ENCODE data around the gene HLA-DRB5.

HLA-DRB5 gene

GRCh38 chr6:32522302-32523047, 7.6 kb downstream of the HLA-DRB5 start:
- Histone ChIP-seq H4K91ac (ENCODE audit: low read depth, low read length) (no peak overlapping the region), H4K12ac (ENCODE audit: low read depth, low read length) (no peak overlapping the region), H3K14ac (ENCODE audit: low read length) (no peak overlapping the region), H2AK5ac (ENCODE audit: low read length) (no peak overlapping the region), H2BK120ac (ENCODE audit: insufficient read depth, low read length, poor library complexity) (no peak overlapping the region), H3K27ac (ENCODE audit: low read depth, low read length) (no peak overlapping the region), H3K4me1 (ENCODE audit: control insufficient read depth in 1 of 2, insufficient read depth in 2 of 2, low read length in 2 of 2) (no peaks in the 10 kb centered on the region), H3K79me1 (ENCODE audit: low read length) (no peaks in the 10 kb centered on the region), H2BK12ac (ENCODE audit: low read length) (no peak overlapping the region), H3K36me3 (ENCODE audit: control insufficient read depth in 1 of 2, insufficient read depth in 2 of 2, low read length in 2 of 2) (no peaks in the 10 kb centered on the region), H3K23ac (ENCODE audit: low read length) (no peak overlapping the region), H3K4me3 (ENCODE audit: low read depth, low read length) (no peak overlapping the region), H2BK5ac (ENCODE audit: low read depth, low read length, poor library complexity) (no peak overlapping the region), H3K4ac (ENCODE audit: low read depth, low read length) (no peak overlapping the region), H3K18ac (ENCODE audit: low read length) (no peak overlapping the region), H3K79me2 (ENCODE audit: control insufficient read depth, insufficient read depth, low read length, poor library complexity) (no peaks in the 10 kb centered on the region), H3K9ac (ENCODE audit: low read length) (no peak overlapping the region), H3K4me2 (ENCODE audit: low read length) (no peak overlapping the region), H2AFZ (ENCODE audit: insufficient read depth, low read length, poor library complexity) (no peak overlapping the region), H3K27me3 (ENCODE audit: insufficient read depth, low read length) (no peaks in the 10 kb centered on the region), H4K8ac (ENCODE audit: low read depth, low read length) (no peak overlapping the region), H3K9me3 (ENCODE audit: insufficient read depth, low read depth, low read length) (no peaks in the 10 kb centered on the region)
- WGBS (ENCODE audit: extremely low coverage, insufficient coverage, insufficient read length), result no CpG with 5 or more reads among the region's 19 CpGs
- DNase-seq, result no peak

- H2AFZ ChIP-seq (ENCODE audit: insufficient read depth, low read length, poor library complexity), result no peak overlapping the region
- no peak overlapping the region for H4K91ac ChIP-seq (ENCODE audit: low read depth, low read length)
- WGBS (ENCODE audit: extremely low coverage, insufficient coverage, insufficient read length), result no CpG with 5 or more reads among the region's 1 CpG
- no peaks in the 10 kb centered on the region for H3K4me1 ChIP-seq (ENCODE audit: control insufficient read depth in 1 of 2, insufficient read depth in 2 of 2, low read length in 2 of 2)
- no peak overlapping the region for H3K4ac ChIP-seq (ENCODE audit: low read depth, low read length)
- no peaks in the 10 kb centered on the region for H3K27me3 ChIP-seq (ENCODE audit: insufficient read depth, low read length)
- H2BK120ac ChIP-seq (ENCODE audit: insufficient read depth, low read length, poor library complexity), result no peak overlapping the region
- no peak overlapping the region for H3K4me2 ChIP-seq (ENCODE audit: low read length)
- no peaks in the 10 kb centered on the region for H3K9me3 ChIP-seq (ENCODE audit: insufficient read depth, low read depth, low read length)
- H2BK5ac ChIP-seq (ENCODE audit: low read depth, low read length, poor library complexity), result no peak overlapping the region
- H3K18ac ChIP-seq (ENCODE audit: low read length), result no peak overlapping the region
- no peak overlapping the region for H3K9ac ChIP-seq (ENCODE audit: low read length)
- H3K36me3 ChIP-seq (ENCODE audit: control insufficient read depth in 1 of 2, insufficient read depth in 2 of 2, low read length in 2 of 2), result no peaks in the 10 kb centered on the region
- no peak overlapping the region for H3K23ac ChIP-seq (ENCODE audit: low read length)
- H3K79me2 ChIP-seq (ENCODE audit: control insufficient read depth, insufficient read depth, low read length, poor library complexity), result no peaks in the 10 kb centered on the region
- H3K4me3 ChIP-seq (ENCODE audit: low read depth, low read length), result no peak overlapping the region
- no peak overlapping the region for H2BK12ac ChIP-seq (ENCODE audit: low read length)
- H2AK5ac ChIP-seq (ENCODE audit: low read length), result no peak overlapping the region
- no peaks in the 10 kb centered on the region for H3K79me1 ChIP-seq (ENCODE audit: low read length)
- H4K8ac ChIP-seq (ENCODE audit: low read depth, low read length), result no peak overlapping the region
- no peak overlapping the region for H3K27ac ChIP-seq (ENCODE audit: low read depth, low read length)
- DNase-seq, result no peak
- H4K12ac ChIP-seq (ENCODE audit: low read depth, low read length), result no peak overlapping the region
- no peak overlapping the region for H3K14ac ChIP-seq (ENCODE audit: low read length)
Measured at GRCh38 chr6:32519910-32520258, 10.2 kb downstream of the HLA-DRB5 start.

GRCh38 chr6:32519118-32519909, 10.8 kb downstream of the HLA-DRB5 start:
- H3K79me2 ChIP-seq (ENCODE audit: control insufficient read depth, insufficient read depth, low read length, poor library complexity), result no peaks in the 10 kb centered on the region
- no peak overlapping the region for H3K4me2 ChIP-seq (ENCODE audit: low read length)
- no peak overlapping the region for H2BK12ac ChIP-seq (ENCODE audit: low read length)
- no peak overlapping the region for H3K23ac ChIP-seq (ENCODE audit: low read length)
- no peak overlapping the region for H4K8ac ChIP-seq (ENCODE audit: low read depth, low read length)
- H3K9me3 ChIP-seq (ENCODE audit: insufficient read depth, low read depth, low read length), result no peaks in the 10 kb centered on the region
- no peak overlapping the region for H2BK5ac ChIP-seq (ENCODE audit: low read depth, low read length, poor library complexity)
- no peak overlapping the region for H3K9ac ChIP-seq (ENCODE audit: low read length)
- H3K36me3 ChIP-seq (ENCODE audit: control insufficient read depth in 1 of 2, insufficient read depth in 2 of 2, low read length in 2 of 2), result no peaks in the 10 kb centered on the region
- H3K27me3 ChIP-seq (ENCODE audit: insufficient read depth, low read length), result no peaks in the 10 kb centered on the region
- no peak overlapping the region for H3K18ac ChIP-seq (ENCODE audit: low read length)
- no peak overlapping the region for H4K91ac ChIP-seq (ENCODE audit: low read depth, low read length)
- no peak overlapping the region for H3K27ac ChIP-seq (ENCODE audit: low read depth, low read length)
- H3K79me1 ChIP-seq (ENCODE audit: low read length), result no peaks in the 10 kb centered on the region
- H3K4me3 ChIP-seq (ENCODE audit: low read depth, low read length), result no peak overlapping the region
- no CpG with 5 or more reads among the region's 4 CpGs for WGBS (ENCODE audit: extremely low coverage, insufficient coverage, insufficient read length)
- H3K4ac ChIP-seq (ENCODE audit: low read depth, low read length), result no peak overlapping the region
- DNase-seq, result peak; percentile 6
- no peak overlapping the region for H2AFZ ChIP-seq (ENCODE audit: insufficient read depth, low read length, poor library complexity)
- H3K14ac ChIP-seq (ENCODE audit: low read length), result no peak overlapping the region
- H2BK120ac ChIP-seq (ENCODE audit: insufficient read depth, low read length, poor library complexity), result no peak overlapping the region
- H2AK5ac ChIP-seq (ENCODE audit: low read length), result no peak overlapping the region
- H3K4me1 ChIP-seq (ENCODE audit: control insufficient read depth in 1 of 2, insufficient read depth in 2 of 2, low read length in 2 of 2), result no peaks in the 10 kb centered on the region
- no peak overlapping the region for H4K12ac ChIP-seq (ENCODE audit: low read depth, low read length)

GRCh38 chr6:32517654-32518445, 12.2 kb downstream of the HLA-DRB5 start:
- no peaks in the 10 kb centered on the region for H3K79me2 ChIP-seq (ENCODE audit: control insufficient read depth, insufficient read depth, low read length, poor library complexity)
- H3K4ac ChIP-seq (ENCODE audit: low read depth, low read length), result no peak overlapping the region
- no peak overlapping the region for H3K18ac ChIP-seq (ENCODE audit: low read length)
- H2BK5ac ChIP-seq (ENCODE audit: low read depth, low read length, poor library complexity), result no peak overlapping the region
- no peaks in the 10 kb centered on the region for H3K79me1 ChIP-seq (ENCODE audit: low read length)
- H3K27ac ChIP-seq (ENCODE audit: low read depth, low read length), result no peak overlapping the region
- H2BK120ac ChIP-seq (ENCODE audit: insufficient read depth, low read length, poor library complexity), result no peak overlapping the region
- DNase-seq, result no peak
- no peak overlapping the region for H4K12ac ChIP-seq (ENCODE audit: low read depth, low read length)
- H2AK5ac ChIP-seq (ENCODE audit: low read length), result no peak overlapping the region
- WGBS (ENCODE audit: extremely low coverage, insufficient coverage, insufficient read length), result no CpG with 5 or more reads among the region's 1 CpG
- no peaks in the 10 kb centered on the region for H3K27me3 ChIP-seq (ENCODE audit: insufficient read depth, low read length)
- H2BK12ac ChIP-seq (ENCODE audit: low read length), result no peak overlapping the region
- no peaks in the 10 kb centered on the region for H3K36me3 ChIP-seq (ENCODE audit: control insufficient read depth in 1 of 2, insufficient read depth in 2 of 2, low read length in 2 of 2)
- no peak overlapping the region for H4K91ac ChIP-seq (ENCODE audit: low read depth, low read length)
- H4K8ac ChIP-seq (ENCODE audit: low read depth, low read length), result no peak overlapping the region
- H2AFZ ChIP-seq (ENCODE audit: insufficient read depth, low read length, poor library complexity), result no peak overlapping the region
- no peak overlapping the region for H3K9ac ChIP-seq (ENCODE audit: low read length)
- no peak overlapping the region for H3K4me3 ChIP-seq (ENCODE audit: low read depth, low read length)
- no peaks in the 10 kb centered on the region for H3K9me3 ChIP-seq (ENCODE audit: insufficient read depth, low read depth, low read length)
- H3K14ac ChIP-seq (ENCODE audit: low read length), result no peak overlapping the region
- H3K4me2 ChIP-seq (ENCODE audit: low read length), result no peak overlapping the region
- H3K23ac ChIP-seq (ENCODE audit: low read length), result no peak overlapping the region
- no peaks in the 10 kb centered on the region for H3K4me1 ChIP-seq (ENCODE audit: control insufficient read depth in 1 of 2, insufficient read depth in 2 of 2, low read length in 2 of 2)

All from trophoblast cell (in vitro differentiated cells and primary cell).